Gastroesophageal sphincter (tissue), 4 donors: Measurements from ENCODE around the gene GLB1L2. TPM values are rescaled to one million over a fixed set of nuclear protein-coding genes. Genes with fewer than 3 reads are reported as not detected.

Experiments used
- ATAC-seq: fragments of 150-250 bp; one replicate; pipeline ENCODE4 v1.9.1; 2016; ENCODE audit warnings: mild to moderate bottlenecking, moderate library complexity
- H3K27ac ChIP-seq, 4 donors: fragments of 200-600 bp; sonication (generic) in 3 of 4; 1 replicate in 3 of 4; 2 replicates in 1 of 4; pipeline ENCODE4 v1.5.1; 2016 to 2019
- H3K27me3 ChIP-seq: fragments of 200-600 bp; sonication (generic); one replicate; pipeline ENCODE4 v1.5.1; 2019
- H3K36me3 ChIP-seq, 2 donors: fragments of 200-600 bp; sonication (generic); one replicate each; pipeline ENCODE4 v1.5.1; 2019; ENCODE audit warnings: control low read depth in 1 of 2
- H3K4me1 ChIP-seq, 3 donors: fragments of 200-600 bp; sonication (generic); 1 replicate in 2 of 3; 2 replicates in 1 of 3; pipeline ENCODE4 v1.5.1; 2016 to 2019; ENCODE audit warnings: control low read depth in 2 of 3
- H3K4me3 ChIP-seq, 2 donors: fragments of 200-600 bp; sonication (generic); one replicate each; pipeline ENCODE4 v1.5.1; 2019; ENCODE audit warnings: mild to moderate bottlenecking in 1 of 2, moderate library complexity in 1 of 2
- H3K9me3 ChIP-seq, 3 donors: fragments of 200-600 bp; sonication (generic); one replicate each; pipeline ENCODE4 v1.5.1; 2017 to 2019; ENCODE audit warnings: control low read depth in 2 of 3
- CTCF ChIP-seq, 4 experiments: fragments of 200-600 bp in 2 of 4; fragments of 450-650 bp in 2 of 4; sonication (generic) in 1 of 4; IDR thresholded peaks; one replicate each; pipeline ENCODE4 v1.5.1; 2017 to 2019; ENCODE audit warnings: antibody characterized with exemption in 4 of 4, mild to moderate bottlenecking in 2 of 4, moderate library complexity in 2 of 4
- EP300 ChIP-seq: sonication (generic); formaldehyde crosslinking; IDR thresholded peaks from one replicate; pipeline ENCODE4 v1.6.1; 2017; ENCODE audit warnings: antibody characterized with exemption, mild to moderate bottlenecking
- POLR2A ChIP-seq, 2 donors: fragments of 450-650 bp; IDR thresholded peaks; one replicate each; pipeline ENCODE4 v1.6.1; 2017; ENCODE audit warnings: antibody characterized with exemption in 2 of 2, mild to moderate bottlenecking in 2 of 2, moderate library complexity in 1 of 2
- POLR2AphosphoS5 ChIP-seq: sonication (generic); formaldehyde crosslinking; IDR thresholded peaks from one replicate; pipeline ENCODE4 v1.6.1; 2017; ENCODE audit warnings: antibody characterized with exemption
- WGBS, 2 donors: methylation state at CpG; one replicate each; pipeline ENCODE4 v1.1.5; 2018; ENCODE audit warnings: low coverage in 1 of 2; 5-methylcytosine and 5-hydroxymethylcytosine counted together
- total RNA-seq, 4 donors: library from RNA; depleted of rRNA; stranded (reverse); fragments of >200 nt; gene quantifications; one replicate each; pipeline ENCODE4 v1.1.0, GENCODE V29; 2016

The GLB1L2 gene
- total RNA-seq, 4 donors from 2014 or later: 3.8 to 9.7 (median 8.6) TPM

DNA sequence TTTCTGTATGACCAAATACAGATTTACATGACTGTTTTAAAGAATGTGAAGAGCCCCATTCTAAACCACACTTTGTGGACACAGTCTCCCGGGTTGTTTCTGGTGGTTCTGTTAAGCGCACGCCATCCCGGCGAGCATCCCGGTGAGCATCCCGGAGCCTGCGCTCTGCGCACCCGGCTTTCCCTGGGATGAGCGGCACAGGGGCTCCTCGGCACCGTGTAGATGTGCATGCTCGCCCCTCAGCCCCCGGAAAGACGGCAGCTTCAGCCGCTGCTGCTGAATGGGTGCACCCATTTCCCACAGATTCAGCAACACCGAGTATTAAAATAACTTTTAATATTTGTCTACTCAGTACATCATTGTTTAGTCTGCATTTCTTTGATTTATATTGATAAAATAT lies 36.0 kb downstream of the GLB1L2 start:
- TF ChIP-seq POLR2AphosphoS5 (no peak), EP300 (no peak), POLR2A (IDR thresholded peaks at IDR 0.05) (no peak), CTCF (IDR thresholded peaks at IDR 0.05) (no peak)
- H3K27me3 ChIP-seq: peaks cover 13% of the 10 kb centered on the region
- H3K27ac ChIP-seq: no peak overlapping the region
- no peak for ATAC-seq
- H3K36me3 ChIP-seq: peaks cover 0 to 22% of the 10 kb centered on the region in 2 donors
- H3K4me1 ChIP-seq: no peaks in the 10 kb centered on the region
- no peaks in the 10 kb centered on the region for H3K9me3 ChIP-seq
- 87 to 91% methylated on average over 8 to 15 of the region's 18 CpGs for WGBS, 2 donors
- H3K4me3 ChIP-seq: no peak overlapping the region

DNA sequence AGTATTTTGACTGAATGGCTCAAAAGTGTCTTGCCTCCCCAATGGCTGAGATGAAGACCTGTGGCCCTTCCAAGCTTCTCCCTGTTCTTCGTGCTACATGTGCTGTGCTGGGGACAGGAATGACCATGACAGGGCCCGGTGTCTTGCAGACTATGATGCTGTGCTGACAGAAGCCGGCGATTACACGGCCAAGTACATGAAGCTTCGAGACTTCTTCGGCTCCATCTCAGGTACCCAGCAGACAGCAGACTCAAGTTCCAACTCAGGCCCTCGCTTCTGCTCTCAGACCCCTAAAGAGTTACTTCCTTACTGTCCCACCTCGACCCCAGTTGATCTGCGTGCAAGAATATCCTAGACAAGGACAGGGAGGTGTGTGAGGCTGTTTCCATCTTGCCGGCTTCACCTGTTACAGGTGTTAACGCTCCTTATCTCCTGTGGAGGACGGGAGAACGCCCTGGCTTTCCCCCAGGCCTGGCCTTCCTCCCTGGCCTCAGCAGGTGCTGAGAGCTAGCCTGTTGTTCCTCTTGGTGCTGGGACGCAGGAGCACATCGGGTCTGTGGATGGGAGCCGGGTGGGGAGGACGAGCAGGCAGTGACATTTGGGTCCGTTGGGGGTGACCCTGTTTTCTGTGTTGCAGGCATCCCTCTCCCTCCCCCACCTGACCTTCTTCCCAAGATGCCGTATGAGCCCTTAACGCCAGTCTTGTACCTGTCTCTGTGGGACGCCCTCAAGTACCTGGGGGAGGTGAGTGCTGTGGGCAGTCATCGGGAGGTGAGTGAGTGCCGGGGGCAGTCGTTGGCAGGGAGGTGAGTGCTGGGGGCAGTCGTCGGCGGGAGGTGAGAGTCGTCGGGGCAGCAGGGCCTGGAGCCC lies 38.1 kb downstream of the GLB1L2 start:
- peaks cover 6% of the 10 kb centered on the region for H3K27me3 ChIP-seq
- H3K9me3 ChIP-seq: no peaks in the 10 kb centered on the region
- H3K27ac ChIP-seq: no peak overlapping the region
- TF ChIP-seq EP300 (no peak), POLR2AphosphoS5 (no peak), CTCF (IDR thresholded peaks at IDR 0.05) (no peak), POLR2A (IDR thresholded peaks at IDR 0.05) (no peak)
- no peak overlapping the region for H3K4me3 ChIP-seq
- no peak for ATAC-seq
- H3K36me3 ChIP-seq: peaks cover 0 to 22% of the 10 kb centered on the region in 2 donors
- 91% methylated on average over 7 of the region's 30 CpGs; no CpG with 5 or more reads in 1 of the 2 donors for WGBS, 2 donors
- H3K4me1 ChIP-seq: no peaks in the 10 kb centered on the region

GRCh38 chr11:134370526-134371435 lies 39.0 kb downstream of the GLB1L2 start:
- peaks cover 0 to 22% of the 10 kb centered on the region in 2 donors for H3K36me3 ChIP-seq
- no peak for TF ChIP-seq CTCF (IDR thresholded peaks at IDR 0.05)
- no peak for TF ChIP-seq POLR2A (IDR thresholded peaks at IDR 0.05)
- TF ChIP-seq EP300: no peak
- no peak for TF ChIP-seq POLR2AphosphoS5
- H3K4me1 ChIP-seq: no peaks in the 10 kb centered on the region
- 80 to 81% methylated on average over 1 to 4 of the region's 19 CpGs for WGBS, 2 donors
- no peaks in the 10 kb centered on the region for H3K27me3 ChIP-seq
- no peak overlapping the region for H3K4me3 ChIP-seq
- no peak for ATAC-seq
- no peaks in the 10 kb centered on the region for H3K9me3 ChIP-seq
- H3K27ac ChIP-seq: no peak overlapping the region

GRCh38 chr11:134371436-134372185 lies 39.8 kb downstream of the GLB1L2 start:
- H3K27ac ChIP-seq: no peak overlapping the region
- no peaks in the 10 kb centered on the region for H3K27me3 ChIP-seq
- no peak for ATAC-seq
- H3K4me1 ChIP-seq: no peaks in the 10 kb centered on the region
- H3K9me3 ChIP-seq: no peaks in the 10 kb centered on the region
- H3K36me3 ChIP-seq: peaks cover 0 to 22% of the 10 kb centered on the region in 2 donors
- TF ChIP-seq POLR2A (IDR thresholded peaks at IDR 0.05): no peak
- no peak for TF ChIP-seq CTCF (IDR thresholded peaks at IDR 0.05)
- TF ChIP-seq EP300: no peak
- no peak for TF ChIP-seq POLR2AphosphoS5
- WGBS, 2 donors: 77% methylated on average over 4 of the region's 22 CpGs; no CpG with 5 or more reads in 1 of the 2 donors
- H3K4me3 ChIP-seq: no peak overlapping the region
